Measurements from ENCODE around the gene MYO18A. TPM values are rescaled to one million over a fixed set of nuclear protein-coding genes. Genes with fewer than 3 reads are reported as not detected.
"Not testable (repeated sequence)": the region's sequence is repeated elsewhere in the genome, so short reads cannot be mapped to it uniquely, and the experiment has no call there.

MYO18A gene, protein sequence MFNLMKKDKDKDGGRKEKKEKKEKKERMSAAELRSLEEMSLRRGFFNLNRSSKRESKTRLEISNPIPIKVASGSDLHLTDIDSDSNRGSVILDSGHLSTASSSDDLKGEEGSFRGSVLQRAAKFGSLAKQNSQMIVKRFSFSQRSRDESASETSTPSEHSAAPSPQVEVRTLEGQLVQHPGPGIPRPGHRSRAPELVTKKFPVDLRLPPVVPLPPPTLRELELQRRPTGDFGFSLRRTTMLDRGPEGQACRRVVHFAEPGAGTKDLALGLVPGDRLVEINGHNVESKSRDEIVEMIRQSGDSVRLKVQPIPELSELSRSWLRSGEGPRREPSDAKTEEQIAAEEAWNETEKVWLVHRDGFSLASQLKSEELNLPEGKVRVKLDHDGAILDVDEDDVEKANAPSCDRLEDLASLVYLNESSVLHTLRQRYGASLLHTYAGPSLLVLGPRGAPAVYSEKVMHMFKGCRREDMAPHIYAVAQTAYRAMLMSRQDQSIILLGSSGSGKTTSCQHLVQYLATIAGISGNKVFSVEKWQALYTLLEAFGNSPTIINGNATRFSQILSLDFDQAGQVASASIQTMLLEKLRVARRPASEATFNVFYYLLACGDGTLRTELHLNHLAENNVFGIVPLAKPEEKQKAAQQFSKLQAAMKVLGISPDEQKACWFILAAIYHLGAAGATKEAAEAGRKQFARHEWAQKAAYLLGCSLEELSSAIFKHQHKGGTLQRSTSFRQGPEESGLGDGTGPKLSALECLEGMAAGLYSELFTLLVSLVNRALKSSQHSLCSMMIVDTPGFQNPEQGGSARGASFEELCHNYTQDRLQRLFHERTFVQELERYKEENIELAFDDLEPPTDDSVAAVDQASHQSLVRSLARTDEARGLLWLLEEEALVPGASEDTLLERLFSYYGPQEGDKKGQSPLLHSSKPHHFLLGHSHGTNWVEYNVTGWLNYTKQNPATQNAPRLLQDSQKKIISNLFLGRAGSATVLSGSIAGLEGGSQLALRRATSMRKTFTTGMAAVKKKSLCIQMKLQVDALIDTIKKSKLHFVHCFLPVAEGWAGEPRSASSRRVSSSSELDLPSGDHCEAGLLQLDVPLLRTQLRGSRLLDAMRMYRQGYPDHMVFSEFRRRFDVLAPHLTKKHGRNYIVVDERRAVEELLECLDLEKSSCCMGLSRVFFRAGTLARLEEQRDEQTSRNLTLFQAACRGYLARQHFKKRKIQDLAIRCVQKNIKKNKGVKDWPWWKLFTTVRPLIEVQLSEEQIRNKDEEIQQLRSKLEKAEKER (N-terminal part only)
- 43.1 and 48.2 TPM in 2 replicates for total RNA-seq
- long read RNA-seq, partial matches to known transcripts = 1 of 5 reads
- long read RNA-seq, other reads (novel, unspliced or antisense) = 4 of 5 reads

DNA sequence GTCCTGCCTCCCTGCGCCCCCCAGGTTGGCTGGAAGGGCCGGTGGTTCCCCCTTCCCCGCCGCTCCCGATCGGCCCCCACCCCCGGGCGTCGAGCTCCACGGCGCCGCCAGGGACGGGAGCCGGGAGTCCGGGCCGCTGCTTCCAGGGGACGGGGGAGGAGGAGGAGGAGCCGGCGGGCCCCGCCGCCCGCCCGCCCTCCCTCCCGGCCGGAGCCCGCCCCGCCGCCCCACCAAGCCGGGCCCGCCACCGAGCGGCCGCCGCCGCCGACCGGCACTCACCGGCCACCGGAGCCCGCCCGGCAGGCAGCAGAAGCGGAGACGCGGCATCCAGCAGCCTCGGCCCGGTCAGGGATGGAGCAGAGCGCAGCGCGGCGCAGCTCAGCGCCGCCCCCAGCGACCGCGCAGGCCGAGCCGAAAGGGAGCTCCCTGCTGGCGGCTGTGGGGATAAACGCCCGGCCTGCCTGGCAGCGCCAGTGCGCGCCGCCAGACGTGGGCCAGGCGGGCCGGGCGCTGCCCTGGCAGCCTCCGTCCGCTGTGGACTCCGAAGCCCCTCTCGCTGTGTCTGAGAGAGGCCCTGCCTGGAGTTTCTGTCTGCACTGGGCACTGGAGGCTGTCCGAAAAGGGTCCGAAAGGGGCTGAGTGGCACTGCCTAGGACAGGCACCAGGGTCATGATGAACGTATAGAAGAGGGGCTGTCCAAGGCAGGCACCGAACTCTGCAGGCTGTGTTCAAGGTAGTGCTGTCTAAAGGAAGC is at the start of gene MYO18A:
Gene MYO18A, minus strand, starts transcription at position 365 of the 754 bp plus-strand sequence. CDS start 13,458 bp downstream, outside the sequence.
- no peaks in the 10 kb centered on the region for H3K36me3 Mint-ChIP-seq (ENCODE audit: low read depth)
- TF ChIP-seq, protein P1, sequence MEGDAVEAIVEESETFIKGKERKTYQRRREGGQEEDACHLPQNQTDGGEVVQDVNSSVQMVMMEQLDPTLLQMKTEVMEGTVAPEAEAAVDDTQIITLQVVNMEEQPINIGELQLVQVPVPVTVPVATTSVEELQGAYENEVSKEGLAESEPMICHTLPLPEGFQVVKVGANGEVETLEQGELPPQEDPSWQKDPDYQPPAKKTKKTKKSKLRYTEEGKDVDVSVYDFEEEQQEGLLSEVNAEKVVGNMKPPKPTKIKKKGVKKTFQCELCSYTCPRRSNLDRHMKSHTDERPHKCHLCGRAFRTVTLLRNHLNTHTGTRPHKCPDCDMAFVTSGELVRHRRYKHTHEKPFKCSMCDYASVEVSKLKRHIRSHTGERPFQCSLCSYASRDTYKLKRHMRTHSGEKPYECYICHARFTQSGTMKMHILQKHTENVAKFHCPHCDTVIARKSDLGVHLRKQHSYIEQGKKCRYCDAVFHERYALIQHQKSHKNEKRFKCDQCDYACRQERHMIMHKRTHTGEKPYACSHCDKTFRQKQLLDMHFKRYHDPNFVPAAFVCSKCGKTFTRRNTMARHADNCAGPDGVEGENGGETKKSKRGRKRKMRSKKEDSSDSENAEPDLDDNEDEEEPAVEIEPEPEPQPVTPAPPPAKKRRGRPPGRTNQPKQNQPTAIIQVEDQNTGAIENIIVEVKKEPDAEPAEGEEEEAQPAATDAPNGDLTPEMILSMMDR (conservative IDR thresholded peaks at IDR 0.05) = peak; percentile 77
- peak within 1 kb of the TSS; percentile 89 for H3K4me3 Mint-ChIP-seq
- H3K9me3 Mint-ChIP-seq = peaks cover 6% of the 10 kb centered on the region
- DNase-seq (ENCODE audit: low read depth, low spot score) = peak; percentile 80
- peak within 1 kb of the TSS; percentile 50 for H3K27ac Mint-ChIP-seq (ENCODE audit: unreplicated experiment)
- H3K27me3 Mint-ChIP-seq (ENCODE audit: low read depth) = no peaks in the 10 kb centered on the region
- H3K4me1 Mint-ChIP-seq = peaks cover 39% of the 10 kb centered on the region

DNA sequence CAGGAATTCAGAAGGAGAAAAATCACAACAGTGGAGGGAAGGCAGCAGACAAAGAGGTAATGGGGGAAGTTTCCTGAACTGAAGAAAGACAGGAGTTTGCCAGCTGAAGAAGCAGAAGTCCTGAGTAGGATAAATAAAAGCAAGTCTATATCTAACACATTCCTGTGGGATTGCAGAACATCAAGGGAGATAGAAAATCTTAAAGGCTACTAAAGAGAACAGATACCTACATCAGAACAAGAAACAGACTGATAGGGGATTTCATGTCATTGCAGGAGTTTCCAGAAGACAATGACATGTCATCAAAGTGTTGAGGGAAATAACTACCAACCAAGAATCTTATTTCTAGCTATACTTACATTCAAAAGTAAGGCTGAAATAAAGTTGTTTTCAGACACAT is 45.2 kb upstream of the MYO18A start:
- peaks cover 5% of the 10 kb centered on the region for H3K9me3 Mint-ChIP-seq
- H3K27me3 Mint-ChIP-seq (ENCODE audit: low read depth) = no peaks in the 10 kb centered on the region
- no peak overlapping the region for H3K27ac Mint-ChIP-seq (ENCODE audit: unreplicated experiment)
- TF ChIP-seq, protein P1 (conservative IDR thresholded peaks at IDR 0.05) = no peak
- H3K36me3 Mint-ChIP-seq (ENCODE audit: low read depth) = no peaks in the 10 kb centered on the region
- no peaks in the 10 kb centered on the region for H3K4me1 Mint-ChIP-seq
- H3K4me3 Mint-ChIP-seq = no peak overlapping the region
- no peak for DNase-seq (ENCODE audit: low read depth, low spot score)

DNA sequence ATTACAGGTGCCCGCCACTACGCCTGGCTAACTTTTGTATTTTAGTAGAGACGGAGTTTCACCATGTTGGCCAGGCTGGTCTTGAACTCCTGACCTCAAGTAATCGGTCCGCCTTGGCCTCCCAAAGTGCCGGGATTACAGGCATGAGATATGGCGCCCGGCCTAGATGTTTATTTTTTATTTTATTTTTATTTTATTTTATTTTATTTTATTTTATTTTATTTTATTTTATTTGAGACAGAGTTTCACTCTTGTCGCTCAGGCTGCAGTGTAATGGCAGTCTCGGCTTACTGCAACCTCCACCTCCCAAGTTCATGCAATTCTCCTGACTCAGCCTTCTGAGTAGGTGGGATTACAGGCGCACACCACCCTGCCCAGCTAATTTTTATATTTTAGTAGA is 41.1 kb upstream of the MYO18A start:
- not testable (repeated sequence) for H3K27ac Mint-ChIP-seq (ENCODE audit: unreplicated experiment); H3K4me3 Mint-ChIP-seq; H3K4me1 Mint-ChIP-seq; H3K9me3 Mint-ChIP-seq; H3K27me3 Mint-ChIP-seq (ENCODE audit: low read depth); H3K36me3 Mint-ChIP-seq (ENCODE audit: low read depth); DNase-seq (ENCODE audit: low read depth, low spot score)

DNA sequence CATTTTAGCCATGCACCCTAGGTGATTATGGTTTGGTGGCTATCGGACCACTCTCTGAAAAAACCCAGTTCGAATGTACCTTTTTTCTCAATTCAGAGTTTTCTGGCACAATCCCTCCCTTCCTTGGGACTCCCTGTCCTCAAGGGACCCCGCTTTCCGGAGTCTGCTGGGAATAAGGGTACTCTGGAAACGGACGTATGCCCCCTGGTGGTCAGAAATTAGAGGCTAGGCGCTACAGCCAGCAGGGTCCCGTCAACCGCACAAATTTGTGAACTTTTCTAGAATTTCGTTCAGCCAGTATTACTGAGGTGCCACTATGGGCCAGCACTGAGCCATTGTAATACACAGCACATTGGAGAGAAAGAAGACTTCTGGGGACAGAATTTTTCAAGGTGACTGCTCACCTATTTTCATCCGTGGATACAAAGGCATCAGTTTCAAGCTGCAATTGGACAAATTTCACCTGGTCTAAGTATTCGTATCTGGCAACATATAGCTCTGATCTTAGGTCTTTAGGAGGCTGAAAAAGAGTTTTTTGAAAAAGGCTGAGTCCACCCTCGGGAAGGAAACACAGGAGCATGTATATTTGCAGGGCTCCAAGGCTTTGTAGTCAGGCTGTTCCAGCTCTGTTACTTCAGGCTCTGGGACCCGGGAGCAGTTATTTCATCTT is 39.3 kb upstream of the MYO18A start:
- H3K9me3 Mint-ChIP-seq = no peaks in the 10 kb centered on the region

More for the DNA sequence above, 39.3 kb upstream of the MYO18A start:
- Mint-ChIP-seq H3K4me1 (peaks cover 10% of the 10 kb centered on the region), H3K27ac (ENCODE audit: unreplicated experiment) (no peak overlapping the region), H3K27me3 (ENCODE audit: low read depth) (no peaks in the 10 kb centered on the region), H3K4me3 (no peak overlapping the region), H3K36me3 (ENCODE audit: low read depth) (no peaks in the 10 kb centered on the region)
- TF ChIP-seq, protein P1 (conservative IDR thresholded peaks at IDR 0.05) = peak; percentile 98
- DNase-seq (ENCODE audit: low read depth, low spot score) = peak; percentile 87
